Keratinocyte (primary cell): ENCODE results near the gene ATP5MC3.
A peak's percentile ranks its signal among the peaks of the same experiment; 100 is the strongest.

Experiments
- EZH2 ChIP-seq: IDR thresholded peaks from one replicate; pipeline ENCODE4 v1.6.1; 2012; ENCODE audit warnings: inconsistent platforms, mild to moderate bottlenecking, low read length, moderate library complexity
- TF ChIP-seq, protein P1 (sequence below), 3 experiments: IDR thresholded peaks in 1 of 3; conservative IDR thresholded peaks in 1 of 3; optimal IDR thresholded peaks in 1 of 3; 2 replicates in 2 of 3; 3 replicates in 1 of 3; pipeline versions ENCODE3 to v1.5.1; 2011; ENCODE audit warnings: low read length in 3 of 3, mild to moderate bottlenecking in 3 of 3, moderate library complexity in 2 of 3, control low read depth in 1 of 3, inconsistent platforms in 1 of 3; ENCODE audit not compliant: insufficient read depth in 2 of 3; ENCODE audit errors: extremely low read depth in 1 of 3

DNA sequence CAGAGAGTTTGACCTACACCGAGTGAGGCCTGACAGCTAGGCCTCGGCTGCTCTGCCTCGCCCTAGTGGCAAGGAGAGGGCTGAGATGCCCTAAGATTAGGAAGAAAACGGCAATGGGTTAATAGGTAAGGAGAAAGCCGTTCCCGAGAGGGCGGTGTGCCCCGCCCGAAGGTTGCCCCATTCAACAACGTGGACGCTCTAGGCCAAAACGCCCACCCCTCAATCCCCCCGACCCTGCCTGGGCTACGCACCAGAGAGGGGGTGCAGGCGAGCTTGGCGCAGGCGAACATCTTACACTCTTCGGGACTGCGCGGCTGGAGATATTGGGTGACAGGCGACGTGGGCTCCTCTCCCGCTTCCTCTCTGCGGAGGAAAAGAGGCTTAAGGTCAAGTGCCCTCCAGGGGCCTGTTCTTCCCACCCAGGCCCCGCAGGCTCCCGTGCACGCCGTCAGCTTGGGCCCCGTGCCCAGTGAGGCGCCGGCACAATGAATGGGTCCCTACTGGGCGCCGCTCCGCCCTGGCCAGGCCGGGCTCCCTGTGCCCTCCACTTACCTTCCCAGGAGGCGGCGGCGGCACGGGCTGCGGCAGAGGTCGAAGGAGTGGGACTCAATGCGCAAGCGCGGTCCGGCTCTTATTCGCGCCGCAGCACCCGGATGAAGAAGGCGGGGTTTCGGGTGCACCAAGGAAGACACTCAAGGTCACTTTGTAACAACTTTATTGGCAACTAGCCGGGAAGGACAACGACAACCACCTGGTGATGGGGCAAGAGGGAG, at the start of gene ATP5MC3:
- TF ChIP-seq, protein P1, sequence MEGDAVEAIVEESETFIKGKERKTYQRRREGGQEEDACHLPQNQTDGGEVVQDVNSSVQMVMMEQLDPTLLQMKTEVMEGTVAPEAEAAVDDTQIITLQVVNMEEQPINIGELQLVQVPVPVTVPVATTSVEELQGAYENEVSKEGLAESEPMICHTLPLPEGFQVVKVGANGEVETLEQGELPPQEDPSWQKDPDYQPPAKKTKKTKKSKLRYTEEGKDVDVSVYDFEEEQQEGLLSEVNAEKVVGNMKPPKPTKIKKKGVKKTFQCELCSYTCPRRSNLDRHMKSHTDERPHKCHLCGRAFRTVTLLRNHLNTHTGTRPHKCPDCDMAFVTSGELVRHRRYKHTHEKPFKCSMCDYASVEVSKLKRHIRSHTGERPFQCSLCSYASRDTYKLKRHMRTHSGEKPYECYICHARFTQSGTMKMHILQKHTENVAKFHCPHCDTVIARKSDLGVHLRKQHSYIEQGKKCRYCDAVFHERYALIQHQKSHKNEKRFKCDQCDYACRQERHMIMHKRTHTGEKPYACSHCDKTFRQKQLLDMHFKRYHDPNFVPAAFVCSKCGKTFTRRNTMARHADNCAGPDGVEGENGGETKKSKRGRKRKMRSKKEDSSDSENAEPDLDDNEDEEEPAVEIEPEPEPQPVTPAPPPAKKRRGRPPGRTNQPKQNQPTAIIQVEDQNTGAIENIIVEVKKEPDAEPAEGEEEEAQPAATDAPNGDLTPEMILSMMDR (optimal IDR thresholded peaks at IDR 0.05 in 1 of 3, IDR thresholded peaks at IDR 0.05 in 1 of 3, conservative IDR thresholded peaks at IDR 0.05 in 1 of 3; ENCODE audit: extremely low read depth in 1 of 3, insufficient read depth in 2 of 3, low read length in 3 of 3), result peak in 2 of 3 experiments; percentile 2 to 52
- no peak for TF ChIP-seq EZH2
